Dendritic cell treated with granulocyte-macrophage colony-stimulating factor and Interleukin-4, amounts not matched to agents 40 ng/mL and 50 ng/mL, for 4 days (primary cell): ENCODE measurements around the gene MSX2.

Experiments used
- H3K27ac Mint-ChIP-seq: one replicate; pipeline ENCODE4 v1.8.0; 2022; ENCODE audit warnings: mild to moderate bottlenecking, mixed read lengths
- H3K27me3 Mint-ChIP-seq: one replicate; pipeline ENCODE4 v1.8.0; 2022; ENCODE audit warnings: mild to moderate bottlenecking, mixed read lengths
- H3K36me3 Mint-ChIP-seq: one replicate; pipeline ENCODE4 v1.8.0; 2022; ENCODE audit warnings: low read depth, mixed read lengths
- H3K4me1 Mint-ChIP-seq: one replicate; pipeline ENCODE4 v1.8.0; 2022; ENCODE audit warnings: low read depth, mixed read lengths
- H3K4me3 Mint-ChIP-seq: one replicate; pipeline ENCODE4 v1.8.0; 2022; ENCODE audit warnings: mild to moderate bottlenecking, moderate library complexity, mixed read lengths
- H3K9me3 Mint-ChIP-seq: one replicate; pipeline ENCODE4 v1.8.0; 2022; ENCODE audit warnings: mixed read lengths
- intact Hi-C: fragments of 100-400 bp; cut with micrococcal nuclease; formaldehyde crosslinking; loops from one replicate; pipeline ENCODE4 v1.15.0; 2022

Gene MSX2

DNA sequence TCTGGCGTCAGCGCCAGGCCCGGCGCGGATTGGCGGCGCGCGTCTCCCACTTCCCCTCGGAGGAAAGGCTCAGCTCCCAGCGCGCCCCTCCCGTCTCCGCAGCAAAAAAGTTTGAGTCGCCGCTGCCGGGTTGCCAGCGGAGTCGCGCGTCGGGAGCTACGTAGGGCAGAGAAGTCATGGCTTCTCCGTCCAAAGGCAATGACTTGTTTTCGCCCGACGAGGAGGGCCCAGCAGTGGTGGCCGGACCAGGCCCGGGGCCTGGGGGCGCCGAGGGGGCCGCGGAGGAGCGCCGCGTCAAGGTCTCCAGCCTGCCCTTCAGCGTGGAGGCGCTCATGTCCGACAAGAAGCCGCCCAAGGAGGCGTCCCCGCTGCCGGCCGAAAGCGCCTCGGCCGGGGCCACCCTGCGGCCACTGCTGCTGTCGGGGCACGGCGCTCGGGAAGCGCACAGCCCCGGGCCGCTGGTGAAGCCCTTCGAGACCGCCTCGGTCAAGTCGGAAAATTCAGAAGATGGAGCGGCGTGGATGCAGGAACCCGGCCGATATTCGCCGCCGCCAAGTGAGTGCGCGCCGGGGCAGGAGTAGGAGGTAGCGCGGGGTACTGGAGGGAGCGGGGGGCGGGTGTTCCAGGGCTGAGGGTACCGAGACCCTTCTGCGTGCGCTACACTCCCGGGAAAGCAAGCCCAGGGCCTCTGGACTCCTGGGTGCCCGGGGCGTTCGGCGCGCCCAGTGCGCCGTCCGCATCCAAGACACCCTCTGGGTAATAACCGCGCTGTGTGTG is at the start of gene MSX2:
MSX2 (plus strand) TSS at position 99 of the 777 bp plus-strand sequence; CDS start at position 177, 78 bp downstream.
- H3K36me3 Mint-ChIP-seq = no peaks in the 10 kb centered on the region
- peaks cover 6% of the 10 kb centered on the region for H3K4me1 Mint-ChIP-seq
- intact Hi-C loops = no loop called here
- H3K27ac Mint-ChIP-seq = no peak within 1 kb of the TSS
- peaks cover 6% of the 10 kb centered on the region for H3K9me3 Mint-ChIP-seq
- peaks cover 95% of the 10 kb centered on the region for H3K27me3 Mint-ChIP-seq
- peak within 1 kb of the TSS; percentile 53 for H3K4me3 Mint-ChIP-seq

- intact Hi-C loops = no loop called here
- no peaks in the 10 kb centered on the region for H3K36me3 Mint-ChIP-seq
- H3K4me3 Mint-ChIP-seq = no peak overlapping the region
- H3K27me3 Mint-ChIP-seq = no peaks in the 10 kb centered on the region
- H3K4me1 Mint-ChIP-seq = no peaks in the 10 kb centered on the region
- H3K27ac Mint-ChIP-seq = no peak overlapping the region
- no peaks in the 10 kb centered on the region for H3K9me3 Mint-ChIP-seq
These were observed 49.3 kb upstream of the MSX2 start for GRCh38 chr5:174675110-174675509.

GRCh38 chr5:174675916-174676315 is 48.5 kb upstream of the MSX2 start:
- Mint-ChIP-seq H3K27me3 (no peaks in the 10 kb centered on the region), H3K4me3 (no peak overlapping the region), H3K27ac (no peak overlapping the region), H3K9me3 (no peaks in the 10 kb centered on the region), H3K4me1 (no peaks in the 10 kb centered on the region), H3K36me3 (no peaks in the 10 kb centered on the region)
- intact Hi-C loops = no loop called here

DNA sequence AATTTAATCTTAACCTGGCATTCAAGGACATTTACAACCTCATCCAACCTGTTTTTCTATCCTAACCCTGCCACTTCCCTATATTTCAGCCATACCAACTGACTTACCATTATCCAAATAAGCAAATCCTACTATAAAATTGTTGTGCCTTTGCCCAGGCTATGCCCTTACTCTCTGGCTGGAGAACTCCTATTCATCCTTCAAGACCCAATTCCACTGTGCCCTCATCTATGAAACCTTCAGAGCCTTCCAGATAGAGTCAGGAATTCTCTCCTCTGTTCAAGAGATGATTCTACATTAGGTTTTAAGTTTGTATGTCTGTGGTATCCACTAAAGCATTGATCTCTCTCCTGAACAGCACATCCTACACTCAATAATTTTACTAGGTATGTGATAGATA is 46.3 kb upstream of the MSX2 start:
- Mint-ChIP-seq H3K4me3 (no peak overlapping the region), H3K27ac (no peak overlapping the region), H3K4me1 (no peaks in the 10 kb centered on the region)

DNA sequence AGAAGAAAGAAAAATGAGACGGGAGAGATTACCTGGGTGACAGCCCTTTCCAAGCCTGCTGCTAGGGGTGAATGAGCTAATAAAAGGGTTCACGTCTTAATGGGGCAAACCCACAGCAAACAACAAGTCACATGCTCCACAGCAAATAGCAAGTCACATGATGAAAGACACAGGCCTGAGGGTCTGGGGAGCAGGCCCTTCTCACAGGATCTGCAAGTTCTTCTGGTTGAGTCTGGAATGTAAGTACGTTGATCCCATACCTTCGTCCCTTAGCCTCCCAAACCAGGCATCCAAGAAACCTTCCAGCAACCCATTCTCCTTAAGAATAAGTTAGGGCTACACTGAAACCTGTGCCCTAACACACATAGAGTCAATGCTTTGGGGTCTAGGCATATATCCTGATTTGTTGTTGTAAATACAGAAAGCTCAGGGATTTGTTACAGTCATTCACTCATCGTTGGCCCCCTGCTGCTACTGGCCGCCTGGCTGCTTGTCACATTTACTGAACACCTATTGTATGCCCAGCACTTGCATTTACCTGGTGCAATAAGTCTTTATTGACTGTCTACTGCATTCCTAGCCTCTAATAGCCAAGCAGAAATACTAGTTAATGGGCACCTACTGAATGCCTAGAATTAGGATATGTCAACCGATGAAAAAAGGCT is 43.3 kb upstream of the MSX2 start:
- intact Hi-C loops = no loop called here
- H3K4me1 Mint-ChIP-seq = no peaks in the 10 kb centered on the region
- H3K27me3 Mint-ChIP-seq = no peaks in the 10 kb centered on the region
- H3K27ac Mint-ChIP-seq = no peak overlapping the region
- no peak overlapping the region for H3K4me3 Mint-ChIP-seq
- no peaks in the 10 kb centered on the region for H3K36me3 Mint-ChIP-seq
- H3K9me3 Mint-ChIP-seq = no peaks in the 10 kb centered on the region

More for the DNA sequence above, 46.3 kb upstream of the MSX2 start:
- intact Hi-C loops = no loop called here
- Mint-ChIP-seq H3K9me3 (no peaks in the 10 kb centered on the region), H3K27me3 (no peaks in the 10 kb centered on the region), H3K36me3 (no peaks in the 10 kb centered on the region)

DNA sequence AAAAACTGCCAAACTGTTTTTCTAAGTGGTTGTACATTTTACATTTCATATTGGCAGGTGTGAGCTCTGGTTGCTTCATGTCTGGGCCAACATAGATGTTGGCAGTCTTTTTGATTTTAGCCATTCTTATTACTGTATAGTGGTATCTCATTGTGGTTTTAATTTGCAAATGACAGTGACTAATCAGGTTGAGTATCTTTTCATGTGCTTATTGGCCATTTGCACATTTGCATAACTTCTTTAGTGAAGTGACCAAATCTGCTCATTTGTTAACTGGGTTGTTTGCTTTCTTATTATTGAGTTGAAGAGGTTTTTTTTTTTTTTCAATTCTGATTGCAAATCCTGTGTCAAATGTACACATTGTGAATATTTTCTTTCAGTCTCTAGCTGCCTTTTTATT is 36.9 kb upstream of the MSX2 start:
- H3K36me3 Mint-ChIP-seq = no peaks in the 10 kb centered on the region
- H3K9me3 Mint-ChIP-seq = no peaks in the 10 kb centered on the region
- H3K27me3 Mint-ChIP-seq = peaks cover 50% of the 10 kb centered on the region
- no peak overlapping the region for H3K4me3 Mint-ChIP-seq
- H3K4me1 Mint-ChIP-seq = no peaks in the 10 kb centered on the region
- no peak overlapping the region for H3K27ac Mint-ChIP-seq
- intact Hi-C loops = no loop called here

GRCh38 chr5:174688441-174689354 is 35.7 kb upstream of the MSX2 start:
- peaks cover 62% of the 10 kb centered on the region for H3K27me3 Mint-ChIP-seq
- intact Hi-C loops = no loop called here
- H3K36me3 Mint-ChIP-seq = no peaks in the 10 kb centered on the region
- no peak overlapping the region for H3K27ac Mint-ChIP-seq
- H3K4me3 Mint-ChIP-seq = no peak overlapping the region
- H3K4me1 Mint-ChIP-seq = no peaks in the 10 kb centered on the region
- H3K9me3 Mint-ChIP-seq = no peaks in the 10 kb centered on the region

GRCh38 chr5:174690271-174690670 is 34.1 kb upstream of the MSX2 start:
- Mint-ChIP-seq H3K4me3 (no peak overlapping the region), H3K27me3 (peaks cover 77% of the 10 kb centered on the region), H3K36me3 (no peaks in the 10 kb centered on the region)

DNA sequence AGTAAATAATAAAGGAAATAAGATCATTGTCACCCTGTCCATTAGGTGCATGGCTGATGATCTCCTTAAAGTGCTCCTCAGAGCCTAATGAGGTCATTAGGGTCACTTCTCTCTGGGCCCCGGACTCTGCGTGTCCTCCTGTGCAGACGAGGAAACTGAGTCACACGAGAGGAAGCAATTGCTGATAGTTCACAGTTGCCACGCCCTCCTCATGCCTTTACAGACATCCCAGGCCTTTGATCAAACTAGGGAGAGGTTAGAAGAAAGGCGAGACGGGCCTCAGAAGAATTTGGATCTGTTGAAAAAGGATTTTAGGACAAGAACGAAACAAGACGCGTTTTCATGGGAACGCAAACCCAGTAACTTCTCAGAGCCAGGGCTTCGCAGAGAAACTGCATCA is 32.0 kb upstream of the MSX2 start:
- no peaks in the 10 kb centered on the region for H3K4me1 Mint-ChIP-seq
- intact Hi-C loops = no loop called here
- H3K9me3 Mint-ChIP-seq = no peaks in the 10 kb centered on the region
- no peak overlapping the region for H3K27ac Mint-ChIP-seq
- peaks cover 79% of the 10 kb centered on the region for H3K27me3 Mint-ChIP-seq
- no peak overlapping the region for H3K4me3 Mint-ChIP-seq
- H3K36me3 Mint-ChIP-seq = no peaks in the 10 kb centered on the region

More at GRCh38 chr5:174690271-174690670, 34.1 kb upstream of the MSX2 start:
- H3K9me3 Mint-ChIP-seq = no peaks in the 10 kb centered on the region
- H3K4me1 Mint-ChIP-seq = no peaks in the 10 kb centered on the region
- no peak overlapping the region for H3K27ac Mint-ChIP-seq
- intact Hi-C loops = no loop called here

DNA sequence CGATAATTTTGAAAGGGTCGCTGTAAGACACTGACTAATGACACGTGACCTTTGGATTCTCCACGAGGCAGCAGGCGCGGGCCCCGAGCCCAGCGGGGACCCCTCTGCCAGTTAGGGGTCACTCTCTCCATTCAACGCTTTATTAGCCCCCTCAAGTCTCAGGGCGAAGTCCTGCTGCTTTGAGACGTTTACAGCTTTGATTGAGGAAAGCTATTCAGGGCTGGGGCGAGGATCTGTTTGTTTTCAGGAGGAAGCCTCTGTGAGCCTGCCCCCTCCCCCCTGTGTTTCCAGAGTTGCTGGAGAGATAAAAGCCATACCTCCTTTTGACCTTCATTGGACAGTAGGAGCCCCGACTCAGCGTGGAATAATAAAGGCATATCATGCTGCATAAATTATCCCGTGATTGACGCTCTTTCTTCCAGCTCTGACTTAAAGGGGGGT is 31.4 kb upstream of the MSX2 start:
- Mint-ChIP-seq H3K27me3 (peaks cover 76% of the 10 kb centered on the region), H3K4me3 (no peak overlapping the region)
- intact Hi-C loops = no loop called here

GRCh38 chr5:174693697-174694385 is 30.5 kb upstream of the MSX2 start:
- no peak overlapping the region for H3K27ac Mint-ChIP-seq
- no peaks in the 10 kb centered on the region for H3K9me3 Mint-ChIP-seq
- H3K4me3 Mint-ChIP-seq = no peak overlapping the region
- intact Hi-C loops = no loop called here
- H3K27me3 Mint-ChIP-seq = peaks cover 67% of the 10 kb centered on the region
- H3K4me1 Mint-ChIP-seq = no peaks in the 10 kb centered on the region
- no peaks in the 10 kb centered on the region for H3K36me3 Mint-ChIP-seq

More for the DNA sequence above, 31.4 kb upstream of the MSX2 start:
- Mint-ChIP-seq H3K9me3 (no peaks in the 10 kb centered on the region), H3K4me1 (no peaks in the 10 kb centered on the region), H3K36me3 (no peaks in the 10 kb centered on the region), H3K27ac (no peak overlapping the region)

- H3K36me3 Mint-ChIP-seq = no peaks in the 10 kb centered on the region
- no peak overlapping the region for H3K27ac Mint-ChIP-seq
These were observed 29.8 kb upstream of the MSX2 start for GRCh38 chr5:174694611-174695010.

DNA sequence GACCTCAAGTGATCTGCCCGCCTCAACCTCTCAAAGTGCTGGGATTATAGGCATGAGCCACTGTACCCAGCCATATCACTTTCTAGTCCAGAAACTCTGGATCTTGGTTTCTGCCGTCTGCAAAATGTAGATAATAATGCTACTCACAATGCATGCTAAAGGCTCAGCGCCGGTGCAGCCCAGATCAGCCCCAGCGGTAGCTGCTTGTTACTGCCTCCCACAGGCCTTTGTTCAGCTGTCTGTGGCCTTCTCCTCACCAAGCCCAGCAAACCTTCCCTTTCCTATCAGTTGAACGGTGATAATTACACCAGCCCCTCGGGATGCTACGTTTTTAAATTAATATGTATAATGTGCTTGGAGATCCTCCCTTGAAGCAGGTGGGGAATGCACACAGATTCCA is 26.2 kb upstream of the MSX2 start:
- peaks cover 32% of the 10 kb centered on the region for H3K27me3 Mint-ChIP-seq
- no peaks in the 10 kb centered on the region for H3K4me1 Mint-ChIP-seq
- H3K9me3 Mint-ChIP-seq = no peaks in the 10 kb centered on the region
- no peaks in the 10 kb centered on the region for H3K36me3 Mint-ChIP-seq
- H3K4me3 Mint-ChIP-seq = no peak overlapping the region
- intact Hi-C loops = no loop called here
- no peak overlapping the region for H3K27ac Mint-ChIP-seq

More at GRCh38 chr5:174694611-174695010, 29.8 kb upstream of the MSX2 start:
- no peaks in the 10 kb centered on the region for H3K4me1 Mint-ChIP-seq
- H3K9me3 Mint-ChIP-seq = no peaks in the 10 kb centered on the region
- intact Hi-C loops = no loop called here
- no peak overlapping the region for H3K4me3 Mint-ChIP-seq
- H3K27me3 Mint-ChIP-seq = peaks cover 62% of the 10 kb centered on the region
